Psoas muscle (tissue), 8 donors: ENCODE results near the gene FOXA3. TPM values are rescaled to one million over a fixed set of nuclear protein-coding genes. Genes with fewer than 3 reads are reported as not detected.

ENCODE experiments used
- ATAC-seq, 4 donors: fragments of 200-7000 bp; cut with Tn5 transposase; one replicate each; pipeline ENCODE4 v1.9.1; 2020; ENCODE audit warnings: moderate library complexity in 3 of 4, mild to moderate bottlenecking in 2 of 4
- DNase-seq, 2 donors: peaks; one replicate each; pipeline ENCODE4 v3.0.0-alpha.2; 2020
- H3K27ac ChIP-seq: fragments of 200-600 bp; one replicate; pipeline ENCODE4 v1.8.0; 2022
- H3K27me3 ChIP-seq, 3 donors: fragments of 200-600 bp in 1 of 3; one replicate each; pipeline versions ENCODE4 v1.6.1 to v1.8.0; 2013 to 2022; ENCODE audit warnings: low read length in 2 of 3, mild to moderate bottlenecking in 2 of 3, moderate library complexity in 1 of 3; ENCODE audit not compliant: insufficient read depth in 3 of 3
- H3K36me3 ChIP-seq, 2 donors: fragments of 200-600 bp in 1 of 2; one replicate each; pipeline versions ENCODE4 v1.6.1 to v1.8.0; 2013 to 2022; ENCODE audit warnings: low read depth in 1 of 2, mild to moderate bottlenecking in 1 of 2, moderate library complexity in 1 of 2; ENCODE audit not compliant: insufficient read depth in 1 of 2
- H3K4me1 ChIP-seq: fragments of 200-600 bp; one replicate; pipeline ENCODE4 v1.8.0; 2022
- H3K4me3 ChIP-seq: fragments of 200-600 bp; one replicate; pipeline ENCODE4 v1.8.0; 2022; ENCODE audit warnings: mild to moderate bottlenecking
- H3K9me3 ChIP-seq: fragments of 200-600 bp; one replicate; pipeline ENCODE4 v1.8.0; 2022
- CTCF ChIP-seq: fragments of 200-600 bp; IDR thresholded peaks from one replicate; pipeline ENCODE4 v1.8.0; 2022; ENCODE audit warnings: antibody characterized with exemption
- WGBS, 3 donors: extraction: QIAGEN DNeasy Blood & Tissue Kit; methylation state at CpG; one replicate each; pipeline versions ENCODE4 v1.1.6 to v1.1.7; 2013; 5-methylcytosine and 5-hydroxymethylcytosine counted together
- intact Hi-C, 2 donors: fragments of 100-400 bp; cut with DNase I; formaldehyde crosslinking; loops; one replicate each; pipeline versions ENCODE4 v1.11.0 to v1.14.2; 2022
- polyA plus RNA-seq, 3 donors: library from polyadenylated mRNA; stranded (reverse); fragments of 200-250 nt; gene quantifications; one replicate each; pipeline ENCODE4 v1.2.3, GENCODE V29; 2013
- total RNA-seq, 4 donors: library from RNA; stranded (reverse); fragmentation: NEBNext Ultra II Directional in 2 of 4; extraction: Animal tissue kit (Norgen Biotek cat#: 25700) in 2 of 4; gene quantifications; one replicate each; pipeline versions ENCODE4 v1.2.1 to v1.2.4, GENCODE V29; 2021 to 2023
- donor health status: healthy with polysubstance abuse.
- donor health status: DM: no; HTN: no; CAD: no; lungs with moderate emphysema.
- donor health status: Bipolar disorder and iron deficiency.
- donor health status: healthy.
- donor health status: DM: yes; HTN: yes; CAD: no.
- donor health status: DM: no; HTN: no; CAD: no.
- donor health status: DM: no; HTN: no; CAD: no.
- donor health status: DM: yes; HTN: yes; CAD: no.

Gene FOXA3
- total and polyA plus RNA-seq, 7 donors, result 0.05 to 0.35 (median 0.23) TPM; not detected in 4

GRCh38 chr19:45824531-45825262 is 39.4 kb upstream of the FOXA3 start:
- WGBS, 3 donors, result 84 to 87% (median 86%) methylated on average over 26 of the region's 26 CpGs
- peak overlapping the region; percentile 23 for H3K27ac ChIP-seq
- H3K9me3 ChIP-seq, result no peaks in the 10 kb centered on the region
- DNase-seq (peak in 1 of 2 donors; percentile 34), ATAC-seq (no peak)
- intact Hi-C loops, result no loop called here
- no peak overlapping the region for H3K4me3 ChIP-seq
- TF ChIP-seq CTCF, result no peak
- H3K36me3 ChIP-seq, result peaks cover 9 to 88% of the 10 kb centered on the region in 2 donors
- no peaks in the 10 kb centered on the region for H3K27me3 ChIP-seq
- peaks cover 5% of the 10 kb centered on the region for H3K4me1 ChIP-seq

GRCh38 chr19:45825263-45825605 is 38.9 kb upstream of the FOXA3 start:
- H3K4me1 ChIP-seq, result peaks cover 5% of the 10 kb centered on the region
- intact Hi-C loops, result no loop called here
- DNase-seq (peak in 1 of 2 donors; percentile 40), ATAC-seq (no peak)
- 90 to 97% (median 95%) methylated on average over 8 of the region's 8 CpGs for WGBS, 3 donors
- no peak overlapping the region for H3K27ac ChIP-seq
- H3K36me3 ChIP-seq, result peaks cover 9 to 88% of the 10 kb centered on the region in 2 donors
- no peak for TF ChIP-seq CTCF
- H3K27me3 ChIP-seq, result no peaks in the 10 kb centered on the region
- no peak overlapping the region for H3K4me3 ChIP-seq
- no peaks in the 10 kb centered on the region for H3K9me3 ChIP-seq

GRCh38 chr19:45825917-45826893 is 37.9 kb upstream of the FOXA3 start:
- Histone ChIP-seq H3K27me3 (no peaks in the 10 kb centered on the region), H3K4me1 (peaks cover 5% of the 10 kb centered on the region), H3K4me3 (no peak overlapping the region), H3K27ac (no peak overlapping the region), H3K36me3 (peaks cover 9 to 90% of the 10 kb centered on the region in 2 donors), H3K9me3 (no peaks in the 10 kb centered on the region)
- DNase-seq, result no peak
- ATAC-seq, result no peak
- intact Hi-C loops, result no loop called here
- 82 to 90% (median 82%) methylated on average over 21 to 22 of the region's 22 CpGs for WGBS, 3 donors
- TF ChIP-seq CTCF, result no peak

- TF ChIP-seq CTCF, result no peak
- WGBS, 3 donors, result 67 to 76% (median 76%) methylated on average over 11 of the region's 11 CpGs
Measured at GRCh38 chr19:45826934-45827333, 37.2 kb upstream of the FOXA3 start.

More at GRCh38 chr19:45826934-45827333, 37.2 kb upstream of the FOXA3 start:
- H3K27ac ChIP-seq, result no peak overlapping the region
- H3K4me1 ChIP-seq, result peaks cover 5% of the 10 kb centered on the region
- H3K4me3 ChIP-seq, result no peak overlapping the region
- H3K36me3 ChIP-seq, result peaks cover 13 to 94% of the 10 kb centered on the region in 2 donors
- no peaks in the 10 kb centered on the region for H3K27me3 ChIP-seq
- DNase-seq, result no peak
- ATAC-seq, result no peak
- intact Hi-C loops, result no loop called here
- H3K9me3 ChIP-seq, result no peaks in the 10 kb centered on the region
